ENCODE data around the gene ZNF200.

DNA sequence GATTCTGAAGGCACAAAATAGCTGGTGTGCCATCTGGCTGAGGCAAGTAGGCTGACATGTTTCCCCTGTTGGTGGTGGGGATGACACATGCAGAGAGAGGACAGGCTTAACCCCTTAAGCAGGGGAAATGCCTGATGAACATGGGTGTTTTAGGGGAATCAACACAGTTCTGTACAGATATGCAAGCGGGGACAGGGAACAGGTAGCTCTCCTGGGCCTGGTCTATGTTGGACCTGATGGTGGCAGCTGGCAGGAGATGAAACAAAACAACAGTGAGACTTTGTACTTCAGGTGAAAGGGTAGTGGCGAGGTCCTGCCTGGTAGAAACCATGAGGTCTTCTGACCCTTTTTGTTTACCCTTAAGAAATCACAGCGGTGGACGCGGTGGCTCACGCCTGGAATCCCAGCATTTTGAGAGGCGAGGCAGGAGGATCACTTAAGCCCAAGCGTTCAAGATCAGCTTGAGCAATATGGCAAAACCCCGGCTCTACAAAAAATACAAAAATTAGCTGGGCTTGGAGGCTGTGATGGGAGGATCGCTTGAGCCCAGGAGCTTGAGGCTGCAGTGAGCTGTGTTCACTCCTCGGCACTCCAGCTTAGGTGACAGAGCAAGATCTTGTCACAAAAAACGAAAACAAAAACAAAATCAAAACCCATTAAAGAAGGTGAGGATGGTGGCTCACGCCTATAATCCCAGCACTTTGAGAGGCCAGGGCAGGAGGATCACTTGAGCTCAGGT lies 36.5 kb downstream of the ZNF200 start:
- TF ChIP-seq, protein P1, sequence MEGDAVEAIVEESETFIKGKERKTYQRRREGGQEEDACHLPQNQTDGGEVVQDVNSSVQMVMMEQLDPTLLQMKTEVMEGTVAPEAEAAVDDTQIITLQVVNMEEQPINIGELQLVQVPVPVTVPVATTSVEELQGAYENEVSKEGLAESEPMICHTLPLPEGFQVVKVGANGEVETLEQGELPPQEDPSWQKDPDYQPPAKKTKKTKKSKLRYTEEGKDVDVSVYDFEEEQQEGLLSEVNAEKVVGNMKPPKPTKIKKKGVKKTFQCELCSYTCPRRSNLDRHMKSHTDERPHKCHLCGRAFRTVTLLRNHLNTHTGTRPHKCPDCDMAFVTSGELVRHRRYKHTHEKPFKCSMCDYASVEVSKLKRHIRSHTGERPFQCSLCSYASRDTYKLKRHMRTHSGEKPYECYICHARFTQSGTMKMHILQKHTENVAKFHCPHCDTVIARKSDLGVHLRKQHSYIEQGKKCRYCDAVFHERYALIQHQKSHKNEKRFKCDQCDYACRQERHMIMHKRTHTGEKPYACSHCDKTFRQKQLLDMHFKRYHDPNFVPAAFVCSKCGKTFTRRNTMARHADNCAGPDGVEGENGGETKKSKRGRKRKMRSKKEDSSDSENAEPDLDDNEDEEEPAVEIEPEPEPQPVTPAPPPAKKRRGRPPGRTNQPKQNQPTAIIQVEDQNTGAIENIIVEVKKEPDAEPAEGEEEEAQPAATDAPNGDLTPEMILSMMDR (conservative IDR thresholded peaks at IDR 0.05): no peak
- no peak for TF ChIP-seq EZH2 (IDR thresholded peaks at IDR 0.05; ENCODE audit: low read depth)
